ENCODE data around the gene ABLIM2. TPM values are rescaled to one million over a fixed set of nuclear protein-coding genes. Genes with fewer than 3 reads are reported as not detected.

ABLIM2 gene
- total RNA-seq, 2 experiments from 2014 or later = 0.30 to 0.79 TPM

DNA sequence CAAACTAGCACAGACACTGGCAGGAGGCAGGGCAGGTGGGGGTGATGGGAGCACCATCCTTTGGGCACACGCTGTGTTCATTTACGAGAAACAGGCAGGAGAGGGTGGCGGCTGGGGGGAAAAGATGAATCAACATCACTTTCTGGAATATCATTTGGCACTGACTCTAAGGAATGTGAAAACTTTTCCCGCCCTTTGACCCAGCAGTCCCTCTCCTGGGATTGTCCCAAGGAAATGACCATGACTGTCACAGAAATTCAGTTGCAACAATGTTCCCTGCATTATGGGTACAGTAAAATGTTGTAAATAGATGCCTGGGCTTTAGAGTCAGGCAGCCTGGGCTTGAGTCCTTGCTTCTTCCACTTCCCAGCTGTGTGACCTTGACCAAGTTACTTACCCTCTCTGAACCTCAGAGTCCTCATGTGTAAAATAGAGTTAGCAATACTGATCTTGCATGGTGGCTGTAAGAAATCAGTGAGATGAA lies 58.6 kb downstream of the ABLIM2 start:
- CTCF ChIA-PET = no interaction called here
- Mint-ChIP-seq H3K27me3 (no peaks in the 10 kb centered on the region), H3K36me3 (ENCODE audit: low read depth) (no peaks in the 10 kb centered on the region), H3K9me3 (peaks cover 6% of the 10 kb centered on the region), H3K4me3 (no peak overlapping the region), H3K4me1 (no peaks in the 10 kb centered on the region), H3K27ac (no peak overlapping the region)
- DNase-seq = no peak
- POLR2A ChIA-PET = no interaction called here

DNA sequence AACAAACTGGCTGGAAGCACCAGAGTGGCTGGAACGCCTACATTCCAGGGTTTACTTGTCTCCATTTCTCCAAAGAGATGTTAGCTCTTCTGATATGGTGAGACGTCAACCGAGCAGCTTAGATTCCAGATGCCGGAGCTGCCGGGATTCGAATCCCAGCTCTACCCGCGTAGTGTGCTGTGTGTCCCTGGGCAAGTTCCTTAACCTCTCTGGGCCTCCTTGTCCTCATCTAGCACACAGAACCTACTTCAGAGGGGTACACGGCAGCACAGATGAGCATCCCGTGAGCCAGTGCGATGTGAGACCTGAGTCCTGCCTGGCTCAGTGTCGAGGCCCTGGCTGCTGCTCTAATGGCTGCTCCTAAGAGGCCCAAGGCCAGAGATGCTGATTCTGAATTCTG lies 60.1 kb downstream of the ABLIM2 start:
- CTCF ChIA-PET = interaction anchor here (0.8 kb wide), 1 partner anchor 39 kb away, joined by 3 read pairs; no protein-coding TSS in a partner anchor
- H3K9me3 Mint-ChIP-seq = peaks cover 17% of the 10 kb centered on the region
- POLR2A ChIA-PET = no interaction called here
- no peaks in the 10 kb centered on the region for H3K27me3 Mint-ChIP-seq
- H3K4me3 Mint-ChIP-seq = no peak overlapping the region
- no peaks in the 10 kb centered on the region for H3K4me1 Mint-ChIP-seq
- H3K36me3 Mint-ChIP-seq (ENCODE audit: low read depth) = no peaks in the 10 kb centered on the region
- DNase-seq = no peak
- no peak overlapping the region for H3K27ac Mint-ChIP-seq

DNA sequence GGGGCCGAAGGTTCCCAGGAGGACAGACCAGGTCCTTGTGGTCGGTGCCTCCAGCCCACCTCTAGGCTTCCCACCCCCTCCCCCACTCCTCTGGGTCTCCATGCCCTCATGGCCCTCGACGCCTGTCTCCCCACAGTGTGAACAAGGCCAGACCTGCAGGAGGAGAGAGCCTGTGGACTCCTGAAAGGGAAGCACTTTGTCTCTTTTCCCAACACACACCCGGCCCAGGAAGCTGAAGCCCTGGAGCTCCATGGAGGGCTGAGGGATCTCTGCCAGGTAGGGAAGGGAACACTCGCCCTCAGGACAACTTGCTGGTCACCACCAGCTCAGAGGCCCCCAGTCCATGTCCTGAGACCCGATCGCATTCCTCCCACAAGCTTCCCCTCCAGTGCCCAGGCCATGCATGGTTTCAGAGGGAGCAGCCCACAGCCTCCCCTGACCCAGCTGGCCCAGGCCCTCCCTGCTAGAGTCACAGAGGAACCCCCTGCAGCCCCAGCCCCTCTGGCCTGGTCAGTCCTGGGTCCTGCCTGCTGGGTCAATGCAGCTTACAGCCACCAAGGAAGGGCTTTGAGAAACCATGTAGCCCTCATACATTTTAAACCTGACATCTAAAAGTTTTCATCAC lies 60.8 kb downstream of the ABLIM2 start:
- ChIA-PET CTCF (interaction anchor here (0.8 kb wide), 1 partner anchor 38 kb away, joined by 3 read pairs; no protein-coding TSS in a partner anchor), POLR2A (no interaction called here)
- H3K9me3 Mint-ChIP-seq = peaks cover 21% of the 10 kb centered on the region
- H3K27ac Mint-ChIP-seq = no peak overlapping the region
- no peaks in the 10 kb centered on the region for H3K27me3 Mint-ChIP-seq
- no peak for DNase-seq
- no peaks in the 10 kb centered on the region for H3K36me3 Mint-ChIP-seq (ENCODE audit: low read depth)
- no peaks in the 10 kb centered on the region for H3K4me1 Mint-ChIP-seq
- H3K4me3 Mint-ChIP-seq = no peak overlapping the region

DNA sequence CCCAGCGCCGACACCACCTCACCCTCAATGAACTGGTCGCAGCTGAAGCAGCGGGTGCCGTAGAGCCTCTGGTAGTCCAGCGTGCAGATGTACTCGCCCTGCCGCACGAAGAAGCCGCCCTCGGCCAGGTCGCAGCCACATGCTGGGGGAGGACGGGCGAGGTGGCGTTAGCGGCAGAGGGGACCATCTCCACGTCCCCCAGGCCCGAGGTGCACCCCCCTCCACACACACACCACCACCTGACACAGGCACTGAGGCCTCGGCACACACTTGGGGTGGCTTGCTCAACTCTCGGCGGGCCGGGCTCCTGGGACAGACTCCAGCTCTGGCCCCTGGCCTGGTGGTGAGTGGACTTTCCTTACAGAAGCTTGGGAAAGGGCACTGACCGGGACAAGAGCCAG lies 61.5 kb downstream of the ABLIM2 start:
- H3K27ac Mint-ChIP-seq = no peak overlapping the region

DNA sequence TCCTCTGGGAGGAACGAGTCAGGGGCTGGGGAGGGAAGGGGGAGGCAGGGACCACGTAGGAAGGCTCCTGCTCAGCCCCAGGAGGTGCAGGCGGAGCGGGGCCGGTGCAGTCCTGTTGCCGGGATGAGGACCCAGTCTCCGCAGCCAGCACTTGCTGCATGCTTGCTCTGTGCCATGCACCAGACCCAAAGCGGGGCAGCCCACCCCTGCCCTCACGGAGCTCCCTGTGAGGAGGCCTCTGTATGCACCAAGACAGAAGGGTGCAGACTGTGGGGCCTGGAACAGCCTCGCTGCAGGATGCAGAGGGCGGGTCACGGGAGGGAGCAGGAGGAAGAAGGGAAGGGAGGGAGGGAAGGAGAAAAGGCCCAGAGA lies 61.9 kb downstream of the ABLIM2 start:
- Mint-ChIP-seq H3K27me3 (no peaks in the 10 kb centered on the region), H3K4me1 (no peaks in the 10 kb centered on the region), H3K4me3 (no peak overlapping the region), H3K36me3 (ENCODE audit: low read depth) (no peaks in the 10 kb centered on the region), H3K9me3 (peaks cover 21% of the 10 kb centered on the region), H3K27ac (no peak overlapping the region)
- CTCF ChIA-PET = no interaction called here
- no peak for DNase-seq
- POLR2A ChIA-PET = no interaction called here

More for the DNA sequence above, 61.5 kb downstream of the ABLIM2 start:
- no peak for DNase-seq
- Mint-ChIP-seq H3K4me3 (no peak overlapping the region), H3K4me1 (no peaks in the 10 kb centered on the region), H3K36me3 (ENCODE audit: low read depth) (no peaks in the 10 kb centered on the region), H3K9me3 (peaks cover 21% of the 10 kb centered on the region), H3K27me3 (no peaks in the 10 kb centered on the region)
- POLR2A ChIA-PET = no interaction called here
- CTCF ChIA-PET = no interaction called here

DNA sequence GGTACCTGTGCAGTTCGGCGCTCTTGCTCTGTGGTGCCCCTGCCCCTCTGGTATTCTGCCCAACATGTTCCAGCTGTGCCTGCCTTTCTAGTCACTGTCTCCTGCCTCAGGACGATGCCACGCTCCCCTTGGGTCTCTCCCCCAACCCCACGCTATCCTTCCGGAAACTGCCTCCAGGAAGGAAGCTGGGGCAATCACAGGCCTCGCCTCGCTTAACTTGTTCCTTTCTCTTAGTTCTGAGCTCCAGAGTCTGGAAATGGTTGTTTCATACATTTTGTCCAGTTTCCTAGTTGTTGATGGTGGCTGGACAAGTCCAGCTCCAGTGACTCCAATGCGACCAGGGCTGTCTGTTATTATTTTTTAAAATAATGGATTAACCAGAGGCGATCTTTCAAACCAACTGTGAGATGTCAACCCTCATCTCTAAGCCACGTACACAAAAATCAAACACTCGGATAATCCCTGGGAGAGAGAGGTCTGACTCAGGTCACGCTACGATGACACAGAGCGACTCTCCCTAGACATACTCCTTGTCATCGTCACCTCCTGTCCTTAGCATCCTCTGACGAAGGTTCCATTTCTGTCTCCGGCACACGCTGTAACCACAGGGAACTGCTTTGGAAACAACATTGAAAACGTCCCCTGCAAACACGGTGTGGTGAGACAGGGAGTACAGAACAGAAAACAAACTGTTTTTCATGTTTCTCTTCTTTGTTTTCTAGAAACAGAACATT lies 62.5 kb downstream of the ABLIM2 start:
- no peaks in the 10 kb centered on the region for H3K27me3 Mint-ChIP-seq
- no peaks in the 10 kb centered on the region for H3K4me1 Mint-ChIP-seq
- no peaks in the 10 kb centered on the region for H3K36me3 Mint-ChIP-seq (ENCODE audit: low read depth)
- H3K4me3 Mint-ChIP-seq = no peak overlapping the region
- CTCF ChIA-PET = no interaction called here
- no peak for DNase-seq
- H3K9me3 Mint-ChIP-seq = peaks cover 21% of the 10 kb centered on the region
- no peak overlapping the region for H3K27ac Mint-ChIP-seq
- POLR2A ChIA-PET = no interaction called here

DNA sequence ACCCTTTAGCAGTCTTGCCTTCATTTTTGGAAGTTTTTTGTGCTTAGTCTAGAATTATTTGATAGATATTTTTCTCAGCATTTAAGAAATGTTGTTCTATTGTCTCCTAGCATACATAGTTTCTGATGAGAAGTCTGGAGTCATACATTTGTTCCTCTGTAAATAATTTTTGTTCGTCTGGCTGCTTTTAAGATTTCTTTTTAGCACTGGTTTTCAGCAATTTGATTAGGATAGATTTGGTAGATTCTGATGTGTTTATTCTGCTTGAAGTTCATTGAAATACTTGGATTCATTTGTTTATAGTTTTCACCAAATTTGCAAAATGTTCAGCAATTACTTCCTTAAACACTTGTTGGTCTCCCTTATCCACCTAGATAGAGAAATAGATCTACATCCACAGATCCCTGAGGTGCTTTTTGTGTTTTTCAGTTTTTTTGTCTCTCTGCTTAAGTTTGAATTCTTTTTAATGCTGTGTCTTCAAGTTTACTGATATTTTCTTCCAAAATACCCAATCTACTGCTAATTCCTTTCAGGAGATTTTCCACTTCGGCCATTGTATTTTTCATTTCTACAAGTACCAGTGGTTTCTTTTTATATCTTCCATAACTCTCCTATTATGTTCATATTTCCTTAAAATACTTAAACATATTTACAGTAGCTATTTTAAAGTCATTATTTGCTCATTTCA lies 64.9 kb downstream of the ABLIM2 start:
- ChIA-PET CTCF (no interaction called here), POLR2A (no interaction called here)
- peaks cover 21% of the 10 kb centered on the region for H3K9me3 Mint-ChIP-seq
- no peak overlapping the region for H3K4me3 Mint-ChIP-seq
- no peaks in the 10 kb centered on the region for H3K36me3 Mint-ChIP-seq (ENCODE audit: low read depth)
- DNase-seq = no peak
- H3K27ac Mint-ChIP-seq = no peak overlapping the region
- no peaks in the 10 kb centered on the region for H3K27me3 Mint-ChIP-seq
- H3K4me1 Mint-ChIP-seq = no peaks in the 10 kb centered on the region

DNA sequence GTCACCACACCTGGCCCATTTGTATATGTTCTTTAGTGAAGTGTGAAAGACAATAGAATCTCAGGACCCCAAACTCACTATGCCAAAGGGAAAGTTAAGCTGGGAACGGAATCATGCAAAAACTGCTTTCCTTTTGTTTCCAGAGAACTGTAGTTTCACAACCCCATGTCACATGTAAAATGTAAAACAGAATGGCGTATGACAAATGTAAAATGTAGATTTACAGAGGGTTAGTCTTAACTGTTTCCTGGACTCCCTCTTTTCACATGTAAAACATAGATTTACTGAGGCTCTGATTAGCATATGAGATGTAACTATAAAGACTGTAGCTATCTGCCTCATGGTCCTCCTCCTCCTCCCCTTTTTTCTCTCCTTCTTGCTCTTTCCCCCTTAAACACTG lies 66.3 kb downstream of the ABLIM2 start:
- POLR2A ChIA-PET = no interaction called here
- Mint-ChIP-seq H3K9me3 (peaks cover 21% of the 10 kb centered on the region), H3K4me3 (no peak overlapping the region), H3K36me3 (ENCODE audit: low read depth) (no peaks in the 10 kb centered on the region), H3K27me3 (no peaks in the 10 kb centered on the region), H3K27ac (no peak overlapping the region), H3K4me1 (no peaks in the 10 kb centered on the region)
- CTCF ChIA-PET = no interaction called here
- DNase-seq = no peak

DNA sequence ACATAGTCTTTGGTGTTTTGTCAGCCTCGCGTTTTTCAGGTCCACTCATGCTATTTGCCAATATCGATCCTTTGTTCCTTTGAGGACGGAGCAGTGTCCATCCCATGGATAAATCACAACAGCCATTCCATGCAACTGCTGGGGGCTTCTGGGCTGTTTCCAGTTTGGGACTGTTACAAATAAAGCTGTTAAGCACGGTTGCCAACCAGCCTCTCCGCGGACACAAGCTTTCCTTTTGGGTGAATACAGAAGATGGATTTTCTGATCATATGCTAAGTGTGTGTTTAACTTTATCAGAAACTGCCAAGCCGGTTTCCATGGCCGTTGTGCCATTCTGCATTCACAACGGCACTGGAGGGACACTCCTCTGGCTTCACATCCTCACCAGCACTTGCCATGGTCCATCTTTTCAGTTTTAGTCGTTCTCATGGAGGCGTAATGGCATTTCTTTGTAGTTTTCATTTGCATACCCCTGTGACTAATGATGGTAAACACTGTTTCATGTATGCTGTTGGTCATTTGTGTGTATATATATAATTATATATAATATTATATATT lies 67.8 kb downstream of the ABLIM2 start:
- H3K9me3 Mint-ChIP-seq = peaks cover 18% of the 10 kb centered on the region
- H3K27me3 Mint-ChIP-seq = no peaks in the 10 kb centered on the region
- H3K36me3 Mint-ChIP-seq (ENCODE audit: low read depth) = no peaks in the 10 kb centered on the region
- ChIA-PET CTCF (no interaction called here), POLR2A (no interaction called here)
- no peak overlapping the region for H3K27ac Mint-ChIP-seq
- no peak for DNase-seq
- H3K4me3 Mint-ChIP-seq = no peak overlapping the region
- no peaks in the 10 kb centered on the region for H3K4me1 Mint-ChIP-seq

DNA sequence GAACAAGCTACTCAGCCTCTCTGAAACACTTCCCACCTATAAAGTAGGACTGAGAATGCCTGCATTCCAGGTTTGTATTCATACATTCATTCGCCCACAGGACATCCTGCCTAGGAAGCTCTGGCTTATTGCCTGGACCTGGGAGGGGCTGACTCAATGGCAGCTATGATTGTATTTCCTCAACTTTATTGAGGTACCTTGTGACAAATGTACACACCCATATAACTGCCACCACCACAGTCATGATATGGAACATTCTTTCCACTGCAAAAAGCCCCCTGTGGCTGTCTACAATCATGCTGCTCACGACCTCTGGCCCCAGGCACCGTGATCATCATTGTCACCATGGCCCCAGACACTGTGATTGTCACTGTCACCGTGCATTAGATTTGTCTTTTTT lies 68.3 kb downstream of the ABLIM2 start:
- Mint-ChIP-seq H3K4me1 (no peaks in the 10 kb centered on the region), H3K4me3 (no peak overlapping the region), H3K9me3 (peaks cover 15% of the 10 kb centered on the region), H3K27me3 (no peaks in the 10 kb centered on the region), H3K36me3 (ENCODE audit: low read depth) (no peaks in the 10 kb centered on the region), H3K27ac (no peak overlapping the region)
- POLR2A ChIA-PET = interaction anchor here (0.6 kb wide), 1 partner anchor 74 kb away, joined by 10 read pairs; no protein-coding TSS in a partner anchor
- DNase-seq = peak; percentile 42
- CTCF ChIA-PET = no interaction called here

DNA sequence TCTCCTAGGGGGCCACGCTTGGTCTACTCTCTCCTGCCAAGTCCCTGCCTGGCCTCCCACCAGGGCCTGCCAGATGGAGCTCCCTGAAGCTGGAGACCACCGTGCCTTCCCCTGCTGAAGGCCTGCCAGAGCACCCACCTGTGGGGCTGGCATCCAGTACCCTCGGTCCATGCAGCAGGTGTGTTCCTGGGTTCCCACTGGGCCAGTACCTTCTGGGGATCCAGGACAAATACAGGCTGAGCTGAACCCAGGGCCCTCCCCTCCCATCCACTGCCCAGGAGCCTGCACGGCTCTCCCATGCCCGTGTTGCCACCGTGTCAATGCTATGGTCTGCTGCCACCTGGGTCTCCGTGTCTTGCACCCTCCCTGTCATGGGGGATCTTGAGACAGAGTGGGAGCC lies 68.8 kb downstream of the ABLIM2 start:
- POLR2A ChIA-PET = interaction anchor here (0.6 kb wide), 1 partner anchor 74 kb away, joined by 10 read pairs; no protein-coding TSS in a partner anchor
- peaks cover 13% of the 10 kb centered on the region for H3K9me3 Mint-ChIP-seq
- CTCF ChIA-PET = no interaction called here
- no peak overlapping the region for H3K27ac Mint-ChIP-seq
- H3K36me3 Mint-ChIP-seq (ENCODE audit: low read depth) = no peaks in the 10 kb centered on the region
- no peak overlapping the region for H3K4me3 Mint-ChIP-seq
- H3K27me3 Mint-ChIP-seq = no peaks in the 10 kb centered on the region
- H3K4me1 Mint-ChIP-seq = no peaks in the 10 kb centered on the region
- no peak for DNase-seq

DNA sequence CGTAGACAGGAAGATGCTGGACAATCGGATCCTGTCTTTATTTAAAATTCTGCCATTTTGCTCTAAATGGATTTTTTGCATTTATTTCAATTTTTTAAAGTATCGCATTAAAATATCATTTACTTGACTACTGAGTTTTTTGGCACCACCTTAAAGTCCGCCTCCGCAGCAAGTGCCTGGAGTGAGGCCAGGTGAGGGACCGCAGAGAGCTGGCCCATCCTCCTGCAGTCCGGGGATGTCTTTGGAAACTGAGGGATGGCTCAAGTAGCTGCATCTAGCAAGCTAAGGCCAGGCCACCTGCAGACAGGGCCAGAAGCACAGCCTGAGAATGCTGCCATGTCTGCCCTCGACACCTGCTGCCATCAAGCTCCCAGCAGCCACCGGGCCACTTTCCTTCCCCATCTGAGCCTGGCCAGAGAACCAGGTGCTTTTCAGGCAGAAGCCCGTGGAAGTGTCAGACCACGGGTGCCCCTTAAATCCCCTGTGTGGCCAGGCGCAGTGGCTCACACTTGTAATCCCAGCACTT lies 69.6 kb downstream of the ABLIM2 start:
- no peak overlapping the region for H3K27ac Mint-ChIP-seq
- H3K4me3 Mint-ChIP-seq = no peak overlapping the region
- no peaks in the 10 kb centered on the region for H3K27me3 Mint-ChIP-seq
- ChIA-PET POLR2A (no interaction called here), CTCF (no interaction called here)
- H3K36me3 Mint-ChIP-seq (ENCODE audit: low read depth) = no peaks in the 10 kb centered on the region
- peaks cover 9% of the 10 kb centered on the region for H3K9me3 Mint-ChIP-seq
- no peaks in the 10 kb centered on the region for H3K4me1 Mint-ChIP-seq
- DNase-seq = no peak

DNA sequence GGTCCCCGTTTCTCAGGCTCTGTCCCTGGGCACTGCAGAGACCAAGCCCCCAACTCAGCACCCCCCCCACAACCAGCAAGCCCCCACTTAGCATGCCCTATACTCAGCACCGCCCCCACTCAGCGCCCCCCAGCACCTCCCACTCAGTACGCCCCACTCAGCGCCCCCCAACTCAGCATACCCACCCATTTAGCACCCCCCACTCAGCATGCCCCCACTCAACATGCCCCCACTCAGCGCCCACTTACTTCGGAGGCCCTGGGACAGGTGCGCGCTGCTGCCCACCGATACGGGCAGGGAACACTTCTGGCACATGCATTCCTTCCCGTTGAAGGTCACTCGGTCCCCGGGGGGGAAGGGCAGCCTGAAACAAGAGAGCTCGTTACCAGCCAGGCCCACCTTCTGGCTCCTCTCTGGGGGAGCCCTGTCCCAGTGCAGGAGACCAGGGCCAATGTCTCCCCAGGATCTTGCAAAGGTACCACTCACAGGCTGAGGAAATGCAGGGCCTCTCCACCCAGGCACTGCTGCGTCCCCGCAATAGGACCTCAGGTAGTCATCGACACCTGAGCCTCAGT lies 70.6 kb downstream of the ABLIM2 start:
- H3K4me1 Mint-ChIP-seq = no peaks in the 10 kb centered on the region
- no peaks in the 10 kb centered on the region for H3K9me3 Mint-ChIP-seq
- ChIA-PET POLR2A (no interaction called here), CTCF (no interaction called here)
- no peaks in the 10 kb centered on the region for H3K36me3 Mint-ChIP-seq (ENCODE audit: low read depth)
- no peak for DNase-seq
- no peak overlapping the region for H3K4me3 Mint-ChIP-seq
- no peak overlapping the region for H3K27ac Mint-ChIP-seq
- H3K27me3 Mint-ChIP-seq = no peaks in the 10 kb centered on the region

All from activated CD4-positive, alpha-beta T cell treated with anti-CD3 and anti-CD28 coated beads, Interleukin-2, amount 10 ng/mL, durations not matched to agents 7 days and 5 days (primary cell).